ENCODE measurements around the gene HIBADH. TPM values are rescaled to one million over a fixed set of nuclear protein-coding genes. Genes with fewer than 3 reads are reported as not detected.
A peak's percentile ranks its signal among the peaks of the same experiment; 100 is the strongest.

Gene HIBADH
- polyA plus RNA-seq, 1 donor from 2014 or later, result 22.3 TPM

GRCh38 chr7:27606270-27607209 is 56.1 kb downstream of the HIBADH start:
- no peaks in the 10 kb centered on the region for H3K27me3 Mint-ChIP-seq
- peaks cover 0 to 3% (median 0%) of the 10 kb centered on the region in 3 donors for H3K4me1 Mint-ChIP-seq
- H3K9me3 Mint-ChIP-seq, result no peaks in the 10 kb centered on the region
- peaks cover 13% of the 10 kb centered on the region for H3K36me3 Mint-ChIP-seq
- H3K27ac Mint-ChIP-seq, result no peak overlapping the region
- H3K4me3 Mint-ChIP-seq, result no peak overlapping the region

- Mint-ChIP-seq H3K36me3 (peaks cover 17% of the 10 kb centered on the region), H3K9me3 (no peaks in the 10 kb centered on the region), H3K4me3 (no peak overlapping the region), H3K4me1 (peaks cover 0 to 3% (median 0%) of the 10 kb centered on the region in 3 donors), H3K27me3 (no peaks in the 10 kb centered on the region), H3K27ac (no peak overlapping the region)
These were observed 56.9 kb downstream of the HIBADH start for GRCh38 chr7:27605689-27606269.

GRCh38 chr7:27605283-27605682 is 57.4 kb downstream of the HIBADH start:
- peaks cover 0 to 3% (median 0%) of the 10 kb centered on the region in 3 donors for H3K4me1 Mint-ChIP-seq
- no peak overlapping the region for H3K4me3 Mint-ChIP-seq
- no peaks in the 10 kb centered on the region for H3K9me3 Mint-ChIP-seq
- H3K27ac Mint-ChIP-seq, result no peak overlapping the region
- no peaks in the 10 kb centered on the region for H3K27me3 Mint-ChIP-seq
- peaks cover 13% of the 10 kb centered on the region for H3K36me3 Mint-ChIP-seq

- peaks cover 15% of the 10 kb centered on the region for H3K36me3 Mint-ChIP-seq
- H3K27me3 Mint-ChIP-seq, result no peaks in the 10 kb centered on the region
- H3K4me3 Mint-ChIP-seq, result no peak overlapping the region
- no peaks in the 10 kb centered on the region for H3K9me3 Mint-ChIP-seq
- peaks cover 0 to 3% (median 0%) of the 10 kb centered on the region in 3 donors for H3K4me1 Mint-ChIP-seq
- H3K27ac Mint-ChIP-seq, result no peak overlapping the region
These were observed 58.9 kb downstream of the HIBADH start for GRCh38 chr7:27603813-27604212.

- H3K36me3 Mint-ChIP-seq, result peaks cover 15% of the 10 kb centered on the region
- H3K27ac Mint-ChIP-seq, result no peak overlapping the region
- H3K9me3 Mint-ChIP-seq, result no peaks in the 10 kb centered on the region
- no peak overlapping the region for H3K4me3 Mint-ChIP-seq
- H3K4me1 Mint-ChIP-seq, result peaks cover 0 to 3% (median 0%) of the 10 kb centered on the region in 3 donors
- H3K27me3 Mint-ChIP-seq, result no peaks in the 10 kb centered on the region
These were observed 59.9 kb downstream of the HIBADH start for GRCh38 chr7:27602766-27603165.

GRCh38 chr7:27601217-27601616 is 61.5 kb downstream of the HIBADH start:
- H3K4me3 Mint-ChIP-seq, result no peak overlapping the region
- no peak overlapping the region for H3K27ac Mint-ChIP-seq

GRCh38 chr7:27600247-27600646 is 62.4 kb downstream of the HIBADH start:
- peaks cover 0 to 3% (median 0%) of the 10 kb centered on the region in 3 donors for H3K4me1 Mint-ChIP-seq
- peaks cover 13% of the 10 kb centered on the region for H3K36me3 Mint-ChIP-seq
- H3K27ac Mint-ChIP-seq, result no peak overlapping the region

More at GRCh38 chr7:27601217-27601616, 61.5 kb downstream of the HIBADH start:
- peaks cover 0 to 3% (median 0%) of the 10 kb centered on the region in 3 donors for H3K4me1 Mint-ChIP-seq
- no peaks in the 10 kb centered on the region for H3K27me3 Mint-ChIP-seq
- H3K9me3 Mint-ChIP-seq, result no peaks in the 10 kb centered on the region
- peaks cover 13% of the 10 kb centered on the region for H3K36me3 Mint-ChIP-seq

GRCh38 chr7:27595009-27595408 is 67.7 kb downstream of the HIBADH start:
- H3K27me3 Mint-ChIP-seq, result no peaks in the 10 kb centered on the region
- peaks cover 12% of the 10 kb centered on the region for H3K36me3 Mint-ChIP-seq
- no peak overlapping the region for H3K4me3 Mint-ChIP-seq
- H3K4me1 Mint-ChIP-seq, result peaks cover 0 to 10% (median 1%) of the 10 kb centered on the region in 3 donors
- H3K9me3 Mint-ChIP-seq, result no peaks in the 10 kb centered on the region
- no peak overlapping the region for H3K27ac Mint-ChIP-seq

More at GRCh38 chr7:27600247-27600646, 62.4 kb downstream of the HIBADH start:
- Mint-ChIP-seq H3K9me3 (no peaks in the 10 kb centered on the region), H3K4me3 (no peak overlapping the region), H3K27me3 (no peaks in the 10 kb centered on the region)

- Mint-ChIP-seq H3K27ac (no peak overlapping the region), H3K4me1 (peaks cover 0 to 10% (median 1%) of the 10 kb centered on the region in 3 donors), H3K27me3 (no peaks in the 10 kb centered on the region), H3K4me3 (no peak overlapping the region), H3K9me3 (no peaks in the 10 kb centered on the region), H3K36me3 (peaks cover 8% of the 10 kb centered on the region)
These were observed 69.5 kb downstream of the HIBADH start for GRCh38 chr7:27593226-27593625.

GRCh38 chr7:27590416-27590815 is 72.3 kb downstream of the HIBADH start:
- H3K27ac Mint-ChIP-seq, result no peak overlapping the region
- peaks cover 8% of the 10 kb centered on the region for H3K36me3 Mint-ChIP-seq
- H3K4me3 Mint-ChIP-seq, result no peak overlapping the region
- peaks cover 8% of the 10 kb centered on the region for H3K27me3 Mint-ChIP-seq
- H3K4me1 Mint-ChIP-seq, result peaks cover 13 to 23% (median 17%) of the 10 kb centered on the region in 3 donors
- H3K9me3 Mint-ChIP-seq, result no peaks in the 10 kb centered on the region

GRCh38 chr7:27587429-27587828 is 75.3 kb downstream of the HIBADH start:
- Mint-ChIP-seq H3K4me3 (peak overlapping the region in 2 of 4 donors; percentile 87 to 88), H3K27me3 (peaks cover 8% of the 10 kb centered on the region), H3K9me3 (no peaks in the 10 kb centered on the region), H3K36me3 (peaks cover 8% of the 10 kb centered on the region), H3K27ac (no peak overlapping the region), H3K4me1 (peaks cover 13 to 23% (median 17%) of the 10 kb centered on the region in 3 donors)

GRCh38 chr7:27586825-27587224 is 75.9 kb downstream of the HIBADH start:
- peak overlapping the region in 1 of 3 donors; percentile 59 for H3K27ac Mint-ChIP-seq
- peaks cover 6% of the 10 kb centered on the region for H3K36me3 Mint-ChIP-seq
- no peaks in the 10 kb centered on the region for H3K9me3 Mint-ChIP-seq
- peaks cover 13 to 20% (median 16%) of the 10 kb centered on the region in 3 donors for H3K4me1 Mint-ChIP-seq
- H3K27me3 Mint-ChIP-seq, result peaks cover 8% of the 10 kb centered on the region
- H3K4me3 Mint-ChIP-seq, result peak overlapping the region in 3 of 4 donors; percentile 18 to 88 (median 87)

GRCh38 chr7:27585781-27586447 is 76.8 kb downstream of the HIBADH start:
- H3K27ac Mint-ChIP-seq, result peak overlapping the region in 1 of 3 donors; percentile 76
- no peak overlapping the region for H3K4me3 Mint-ChIP-seq
- no peaks in the 10 kb centered on the region for H3K9me3 Mint-ChIP-seq
- H3K4me1 Mint-ChIP-seq, result peaks cover 13 to 18% (median 16%) of the 10 kb centered on the region in 3 donors
- H3K36me3 Mint-ChIP-seq, result peaks cover 4% of the 10 kb centered on the region
- peaks cover 8% of the 10 kb centered on the region for H3K27me3 Mint-ChIP-seq

GRCh38 chr7:27581906-27582305 is 80.8 kb downstream of the HIBADH start:
- Mint-ChIP-seq H3K4me1 (peaks cover 3 to 6% (median 4%) of the 10 kb centered on the region in 3 donors), H3K27me3 (peaks cover 3% of the 10 kb centered on the region), H3K4me3 (no peak overlapping the region), H3K9me3 (no peaks in the 10 kb centered on the region), H3K27ac (no peak overlapping the region), H3K36me3 (no peaks in the 10 kb centered on the region)

GRCh38 chr7:27581119-27581518 is 81.6 kb downstream of the HIBADH start:
- Mint-ChIP-seq H3K4me1 (peaks cover 0 to under 1% (median 0%) of the 10 kb centered on the region in 3 donors), H3K36me3 (no peaks in the 10 kb centered on the region), H3K4me3 (no peak overlapping the region), H3K27ac (no peak overlapping the region), H3K9me3 (no peaks in the 10 kb centered on the region), H3K27me3 (no peaks in the 10 kb centered on the region)
